HG02970 (cell line): ENCODE data around the gene CELSR1.
"Not testable (repeated sequence)": the region's sequence is repeated elsewhere in the genome, so short reads cannot be mapped to it uniquely, and the experiment has no call there.

Source experiments
- ATAC-seq: cut with Tn5 transposase; IDR thresholded peaks from one replicate; pipeline ENCODE4 v1.9.1; 2021; ENCODE audit warnings: mild to moderate bottlenecking, moderate library complexity, moderate number of reproducible peaks; ENCODE audit not compliant: unreplicated experiment, low FRiP score

Gene CELSR1

DNA sequence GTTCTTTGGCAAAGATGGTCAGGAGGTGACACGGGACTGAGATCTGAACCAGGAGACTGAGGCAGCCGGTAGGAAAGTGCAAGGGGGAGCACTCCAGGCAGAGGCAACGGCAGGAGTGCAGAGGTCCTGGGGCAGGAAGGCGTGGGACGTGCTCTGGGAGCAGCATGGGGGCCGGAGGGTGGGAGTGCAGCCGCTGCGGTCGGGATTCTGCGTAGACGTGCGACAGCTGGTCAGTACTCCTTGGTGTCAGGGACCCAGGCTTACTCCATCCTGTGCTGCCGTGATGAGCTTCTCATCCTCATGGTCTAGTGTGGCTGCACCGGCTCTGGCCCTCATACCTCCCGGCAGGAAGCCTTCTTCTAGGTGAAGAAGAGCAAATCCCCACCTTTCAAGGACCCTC lies 218.8 kb downstream of the CELSR1 start:
- ATAC-seq: no peak

- ATAC-seq: no peak
Measured at GRCh38 chr22:46317646-46318045, 219.8 kb downstream of the CELSR1 start.

DNA sequence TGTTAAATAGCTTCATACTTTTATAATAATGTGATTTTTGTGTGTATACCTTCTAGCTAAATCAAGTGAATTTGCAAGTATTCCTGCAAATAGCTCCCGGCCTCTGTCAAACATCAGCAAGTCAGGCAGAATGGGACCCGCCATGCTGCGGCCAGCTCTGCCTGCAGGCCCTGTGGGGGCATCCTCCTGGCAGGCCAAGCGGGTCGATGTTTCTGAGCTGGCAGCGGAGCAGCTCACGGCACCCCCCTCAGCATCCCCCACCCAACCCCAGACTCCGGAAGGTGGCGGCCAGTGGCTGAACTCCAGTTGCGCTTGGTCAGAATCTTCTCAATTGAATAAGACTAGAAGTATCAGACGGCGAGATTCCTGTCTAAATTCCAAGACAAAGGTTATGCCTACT lies 221.4 kb downstream of the CELSR1 start:
- ATAC-seq: no peak

GRCh38 chr22:46312848-46313247 lies 224.6 kb downstream of the CELSR1 start:
- not testable (repeated sequence) for ATAC-seq

DNA sequence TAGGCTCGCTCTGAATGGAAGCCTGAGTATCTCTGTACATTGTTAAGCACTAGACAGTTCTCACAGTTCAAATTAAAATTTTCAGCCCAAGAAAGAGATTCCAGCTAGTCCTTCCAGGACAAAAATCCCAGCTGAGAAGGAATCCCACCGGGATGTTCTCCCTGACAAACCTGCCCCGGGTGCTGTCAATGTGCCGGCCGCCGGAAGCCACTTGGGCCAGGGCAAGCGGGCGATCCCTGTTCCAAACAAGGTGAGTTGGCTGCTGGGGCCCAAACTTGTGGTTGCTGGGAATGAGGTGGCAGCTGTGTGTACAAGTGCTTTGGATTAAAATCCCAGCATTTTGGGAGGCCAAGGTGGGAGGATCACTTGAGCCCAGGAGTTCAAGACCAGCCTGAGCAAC lies 225.4 kb downstream of the CELSR1 start:
- ATAC-seq: no peak
